Hematopoietic multipotent progenitor cell (in vitro differentiated cells): Measurements from ENCODE around the gene NRP2. TPM values are rescaled to one million over a fixed set of nuclear protein-coding genes. Genes with fewer than 3 reads are reported as not detected.

ENCODE experiments used
- DNase-seq, 3 donors: peaks; one replicate each; pipeline ENCODE4 v3.0.0-alpha.2; 2011 to 2015; ENCODE audit warnings: low read depth in 2 of 3, low spot score in 2 of 3
- total RNA-seq: library from RNA; depleted of rRNA; stranded (reverse); fragments of >200 nt; gene quantifications from one replicate; pipeline ENCODE4 v1.2.3, GENCODE V29; 2012

Gene NRP2
- total RNA-seq, 1 donor, result 1.9 TPM

GRCh38 chr2:205837663-205838062 is 155.4 kb downstream of the NRP2 start:
- DNase-seq, result no peak

- no peak for DNase-seq
These were observed 163.1 kb downstream of the NRP2 start for GRCh38 chr2:205845446-205845845.
